ENCODE measurements around the gene CCDC183. TPM values are rescaled to one million over a fixed set of nuclear protein-coding genes. Genes with fewer than 3 reads are reported as not detected.

Gene CCDC183
- total RNA-seq, 1 donor from 2014 or later: under 0.01 TPM

GRCh38 chr9:136827794-136828473 lies 31.8 kb downstream of the CCDC183 start:
- H3K4me3 ChIP-seq (ENCODE audit: low read depth, low read length): no peak overlapping the region
- DNase-seq (ENCODE audit: low read depth) (no peak), FAIRE-seq (no peak)
- no peak for TF ChIP-seq CTCF (IDR thresholded peaks at IDR 0.05; ENCODE audit: insufficient read depth, low read length, severe bottlenecking)
- H3K36me3 ChIP-seq (ENCODE audit: control insufficient read depth, insufficient read depth, low read length): peaks cover 36% of the 10 kb centered on the region
- no peaks in the 10 kb centered on the region for H3K27me3 ChIP-seq (ENCODE audit: control insufficient read depth, insufficient read depth, low read length)

- FAIRE-seq: no peak
- no peak for DNase-seq (ENCODE audit: low read depth)
- H3K27me3 ChIP-seq (ENCODE audit: control insufficient read depth, insufficient read depth, low read length): no peaks in the 10 kb centered on the region
- no peak overlapping the region for H3K4me3 ChIP-seq (ENCODE audit: low read depth, low read length)
- peaks cover 33% of the 10 kb centered on the region for H3K36me3 ChIP-seq (ENCODE audit: control insufficient read depth, insufficient read depth, low read length)
- TF ChIP-seq CTCF (IDR thresholded peaks at IDR 0.05; ENCODE audit: insufficient read depth, low read length, severe bottlenecking): no peak
Measured at GRCh38 chr9:136828474-136829140, 32.5 kb downstream of the CCDC183 start.

- no peak for TF ChIP-seq CTCF (IDR thresholded peaks at IDR 0.05; ENCODE audit: insufficient read depth, low read length, severe bottlenecking)
- H3K27me3 ChIP-seq (ENCODE audit: control insufficient read depth, insufficient read depth, low read length): no peaks in the 10 kb centered on the region
- H3K4me3 ChIP-seq (ENCODE audit: low read depth, low read length): no peak overlapping the region
- no peak for DNase-seq (ENCODE audit: low read depth)
- no peak for FAIRE-seq
- H3K36me3 ChIP-seq (ENCODE audit: control insufficient read depth, insufficient read depth, low read length): peaks cover 33% of the 10 kb centered on the region
Measured at GRCh38 chr9:136829412-136829811, 33.3 kb downstream of the CCDC183 start.

- TF ChIP-seq CTCF (IDR thresholded peaks at IDR 0.05; ENCODE audit: insufficient read depth, low read length, severe bottlenecking): no peak
- no peak for DNase-seq (ENCODE audit: low read depth)
- peaks cover 33% of the 10 kb centered on the region for H3K36me3 ChIP-seq (ENCODE audit: control insufficient read depth, insufficient read depth, low read length)
Measured at GRCh38 chr9:136829981-136830885, 34.1 kb downstream of the CCDC183 start.

GRCh38 chr9:136831002-136831719 lies 35.0 kb downstream of the CCDC183 start:
- Histone ChIP-seq H3K36me3 (ENCODE audit: control insufficient read depth, insufficient read depth, low read length) (peaks cover 32% of the 10 kb centered on the region), H3K27me3 (ENCODE audit: control insufficient read depth, insufficient read depth, low read length) (no peaks in the 10 kb centered on the region), H3K4me3 (ENCODE audit: low read depth, low read length) (no peak overlapping the region)
- no peak for TF ChIP-seq CTCF (IDR thresholded peaks at IDR 0.05; ENCODE audit: insufficient read depth, low read length, severe bottlenecking)
- DNase-seq (ENCODE audit: low read depth) (no peak), FAIRE-seq (no peak)

More at GRCh38 chr9:136829981-136830885, 34.1 kb downstream of the CCDC183 start:
- no peak for FAIRE-seq
- no peaks in the 10 kb centered on the region for H3K27me3 ChIP-seq (ENCODE audit: control insufficient read depth, insufficient read depth, low read length)
- no peak overlapping the region for H3K4me3 ChIP-seq (ENCODE audit: low read depth, low read length)
